K562 (cell line): Measurements from ENCODE around the gene STXBP6. TPM values are rescaled to one million over a fixed set of nuclear protein-coding genes. Genes with fewer than 3 reads are reported as not detected.

Source experiments
- ATAC-seq: fragments of 200-7000 bp; cut with Tn5 transposase; 3 replicates; pipeline ENCODE4 v1.9.1; 2020; ENCODE audit warnings: moderate library complexity
- BruUV-seq: library from RNA; stranded (reverse); fragments of 400-500 nt; replicated peaks from 2 replicates; lab custom pipeline; 2021; lab: Mats Ljungman, UMichigan
- CTCF ChIA-PET: fragments of 300-600 bp; formaldehyde crosslinking; extraction: SDS; loops from one replicate; lab custom pipeline; 2021; ENCODE audit warnings: low intra/inter-chr PET ratio; lab: Yijun Ruan, JAX
- POLR2A ChIA-PET: fragments of 300-600, 350-650 bp; sonication (Branson Sonifier 250); formaldehyde crosslinking; extraction: SDS; loops from one replicate; lab custom pipeline; 2021; ENCODE audit warnings: antibody characterized with exemption, inconsistent platforms; lab: Yijun Ruan, JAX
- DNase-seq, 4 experiments: peaks; one replicate each; pipeline versions ENCODE4 v3.0.0 to v3.0.0-alpha.2; 2011 to 2018; ENCODE audit warnings: low spot score in 3 of 4, mixed read lengths in 3 of 4; ENCODE audit errors: extremely low read depth in 1 of 4
- FAIRE-seq: peaks from 2 replicates; lab custom pipeline; 2011; peaks lifted over from hg19 to GRCh38; lab: Jason Lieb, UNC
- H2AFZ ChIP-seq: 2 replicates; pipeline ENCODE4 v1.6.0; 2011; ENCODE audit warnings: low read depth, low read length, control low read depth, inconsistent platforms
- H3K27ac ChIP-seq: fragments of 200-600 bp; 3 replicates; pipeline ENCODE4 v1.8.0; 2011; ENCODE audit warnings: low read depth, mild to moderate bottlenecking, control low read depth, inconsistent platforms, low read length, moderate library complexity, mixed read lengths; ENCODE audit errors: extremely low read depth
- H3K27me3 ChIP-seq, 2 experiments: fragments of 300-600 bp in 1 of 2; 2 replicates in 1 of 2; 3 replicates in 1 of 2; pipeline versions ENCODE4 v1.6.0 to v1.8.0; 2011; ENCODE audit warnings: inconsistent platforms in 2 of 2, low read length in 2 of 2, mild to moderate bottlenecking in 1 of 2, mixed read lengths in 1 of 2, moderate library complexity in 1 of 2; ENCODE audit not compliant: control insufficient read depth in 2 of 2, insufficient read depth in 2 of 2
- H3K36me3 ChIP-seq: fragments of 300-600 bp; 3 replicates; pipeline ENCODE4 v1.8.0; 2011; ENCODE audit warnings: mild to moderate bottlenecking, low read length, inconsistent platforms; ENCODE audit not compliant: control insufficient read depth, insufficient read depth
- H3K4me1 ChIP-seq, 2 experiments: fragments of 200-600 bp in 1 of 2; replicated peaks in 1 of 2; 2 replicates in 1 of 2; 3 replicates in 1 of 2; pipeline versions ENCODE4 v1.5.1 to v1.8.0; 2011; ENCODE audit warnings: inconsistent platforms in 2 of 2, low read length in 2 of 2, mild to moderate bottlenecking in 1 of 2, mixed read lengths in 1 of 2, moderate library complexity in 1 of 2; ENCODE audit not compliant: control insufficient read depth in 2 of 2, insufficient read depth in 2 of 2
- H3K4me2 ChIP-seq: 2 replicates; pipeline ENCODE4 v1.6.1; 2011; ENCODE audit warnings: low read length, control low read depth, inconsistent platforms, mixed read lengths; ENCODE audit not compliant: insufficient read depth
- H3K4me3 ChIP-seq: fragments of 200-600 bp; sonication (generic), shearing (Covaris generic); 2 replicates; pipeline ENCODE4 v1.5.1; 2016; ENCODE audit warnings: control low read depth, inconsistent platforms
- H3K79me2 ChIP-seq: fragments of 200-600 bp; 3 replicates; pipeline ENCODE4 v1.8.0; 2011; ENCODE audit warnings: low read length, inconsistent platforms; ENCODE audit not compliant: control insufficient read depth, insufficient read depth
- H3K9ac ChIP-seq, 2 experiments: 2 replicates each; pipeline versions ENCODE4 v1.6.0 to v1.6.1; 2011; ENCODE audit warnings: low read depth in 2 of 2, low read length in 2 of 2, control low read depth in 1 of 2, inconsistent platforms in 1 of 2, mild to moderate bottlenecking in 1 of 2, mixed read lengths in 1 of 2; ENCODE audit not compliant: insufficient read depth in 1 of 2
- H3K9me1 ChIP-seq: one replicate; pipeline ENCODE4 v1.6.0; 2011; ENCODE audit warnings: inconsistent platforms, mild to moderate bottlenecking, low read length, moderate library complexity; ENCODE audit not compliant: control insufficient read depth, insufficient read depth
- H3K9me3 ChIP-seq: replicated peaks from 2 replicates; pipeline ENCODE4 v1.5.1; 2011; ENCODE audit warnings: low read depth, low read length, inconsistent platforms; ENCODE audit not compliant: control insufficient read depth, insufficient read depth
- H4K20me1 ChIP-seq: replicated peaks from 2 replicates; pipeline ENCODE4 v1.6.1; 2011; ENCODE audit warnings: low read length, inconsistent platforms, mixed read lengths; ENCODE audit not compliant: control insufficient read depth, insufficient read depth
- ARNT ChIP-seq, 2 experiments: fragments of 450-650 bp; IDR thresholded peaks; 2 replicates each; pipeline ENCODE4 v1.6.1; 2016; ENCODE audit warnings: mild to moderate bottlenecking in 1 of 2
- BRF1 ChIP-seq: IDR thresholded peaks from 3 replicates; pipeline ENCODE4 v1.6.1; 2011; ENCODE audit warnings: borderline replicate concordance, mild to moderate bottlenecking; ENCODE audit not compliant: insufficient read length; ENCODE audit errors: extremely low read depth
- E2F5 ChIP-seq: sonication (generic); formaldehyde crosslinking; IDR thresholded peaks from 2 replicates; pipeline ENCODE4 v1.8.0; 2022; ENCODE audit warnings: mild to moderate bottlenecking, missing genetic modification reagents
- FOXP1 ChIP-seq: sonication (generic); formaldehyde crosslinking; IDR thresholded peaks from 2 replicates; pipeline ENCODE4 v1.8.0; 2022; ENCODE audit warnings: mild to moderate bottlenecking, missing genetic modification reagents
- HNRNPLL ChIP-seq: fragments of 200-400 bp; formaldehyde crosslinking; IDR thresholded peaks from 2 replicates; pipeline ENCODE4 v1.6.1; 2017; ENCODE audit warnings: low read length, low read depth, mild to moderate bottlenecking; ENCODE audit not compliant: poor library complexity, severe bottlenecking
- KDM4B ChIP-seq, 2 experiments: fragments of 450-650 bp in 1 of 2; sonication (generic) in 1 of 2; IDR thresholded peaks; 2 replicates each; pipeline ENCODE4 v1.6.1; 2016 to 2017; ENCODE audit warnings: borderline replicate concordance in 2 of 2, antibody characterized with exemption in 1 of 2, low read depth in 1 of 2, mild to moderate bottlenecking in 1 of 2
- MLLT1 ChIP-seq, 2 experiments: fragments of 450-650 bp; IDR thresholded peaks; 2 replicates each; pipeline ENCODE4 v1.6.1; 2016
- NCOA4 ChIP-seq: fragments of 450-650 bp; IDR thresholded peaks from 2 replicates; pipeline ENCODE4 v1.6.1; 2018; ENCODE audit warnings: mild to moderate bottlenecking; ENCODE audit not compliant: partially characterized antibody
- RBM22 ChIP-seq: fragments of 200-400 bp; formaldehyde crosslinking; IDR thresholded peaks from 2 replicates; pipeline ENCODE4 v1.6.1; 2018; ENCODE audit warnings: low read length, low read depth; ENCODE audit not compliant: poor library complexity, severe bottlenecking
- ZNF124 ChIP-seq: sonication (generic); formaldehyde crosslinking; IDR thresholded peaks from 2 replicates; pipeline ENCODE4 v1.8.1; 2022; ENCODE audit warnings: missing genetic modification reagents
- ZNF175 ChIP-seq: fragments of 200-800 bp; sonication (Bioruptor generic); IDR thresholded peaks from 2 replicates; pipeline ENCODE4 v1.6.1; 2016; ENCODE audit warnings: low read depth, mild to moderate bottlenecking, missing genetic modification characterization, missing compliant biosample characterization
- ZNF253 ChIP-seq: fragments of 250-450 bp; sonication (Bioruptor Pico); conservative IDR thresholded peaks from 2 replicates; pipeline ENCODE4 v1.6.1; 2021; ENCODE audit warnings: mild to moderate bottlenecking
- ZNF76 ChIP-seq: fragments of 250-450 bp; sonication (Bioruptor Pico); IDR thresholded peaks from 2 replicates; pipeline ENCODE4 v1.4.0; 2020; ENCODE audit warnings: mild to moderate bottlenecking, moderate library complexity, borderline replicate concordance
- WGBS: fragments of 100-300 bp; shearing (Covaris generic); methylation state at CpG from one replicate; pipeline ENCODE4 v1.1.6; 2016; ENCODE audit warnings: low coverage, mixed read lengths; ENCODE audit not compliant: insufficient coverage; ENCODE audit errors: missing lambda C conversion rate; 5-methylcytosine and 5-hydroxymethylcytosine counted together
- in situ Hi-C: fragments of 300-500 bp; cut with MboI; formaldehyde crosslinking; loops from 4 replicates; pipeline ENCODE4 v1.15.0; 2018; ENCODE audit warnings: inconsistent platforms, mixed read lengths
- intact Hi-C: fragments of 100-400 bp; cut with micrococcal nuclease; formaldehyde crosslinking; loops from 2 replicates; pipeline ENCODE4 v1.14.2; 2022
- polyA plus RNA-seq, 8 experiments: library from polyadenylated mRNA; depleted of rRNA in 4 of 8; stranded (reverse) in 5 of 8; unstranded in 3 of 8; fragments of >200 nt; fragmentation: Nextera tagmentation in 2 of 8; fragmentation: Illumina TruSeq in 1 of 8; extraction: Ambion mirVana in 2 of 8; extraction: Trizol in 1 of 8; gene quantifications; 2 replicates each; pipeline versions ENCODE4 v1.2.1 to v1.2.3, GENCODE V29; 2011 to 2014; ENCODE audit warnings: inconsistent platforms in 1 of 8, missing spikeins in 1 of 8
- total RNA-seq, 7 experiments: library from RNA; depleted of rRNA in 6 of 7; stranded (reverse); fragments of >200 nt in 6 of 7; fragmentation: Illumina TruSeq in 2 of 7; extraction: Trizol in 2 of 7; gene quantifications; 2 replicates each; pipeline versions ENCODE4 v1.2.1 to v1.2.3, GENCODE V29; 2011 to 2021; ENCODE audit warnings: low replicate concordance in 1 of 7

Gene STXBP6
- total and polyA plus RNA-seq, 9 of the 15 experiments (the other 6 are each of a cell fraction or from before 2014, with no cell fraction given) = 0.27 to 0.89 (median 0.59) TPM

- ATAC-seq (no peak), DNase-seq (no peak), FAIRE-seq (no peak)
- intact Hi-C loops = no loop called here
- CTCF ChIA-PET = no interaction called here
- H3K9me1 ChIP-seq = no peaks in the 10 kb centered on the region
- no peak overlapping the region for H2AFZ ChIP-seq
- H3K9me3 ChIP-seq = no peaks in the 10 kb centered on the region
- H3K4me3 ChIP-seq = no peak overlapping the region
- in situ Hi-C loops = no loop called here
- 8% methylated on average over 2 of the region's 2 CpGs for WGBS
- H3K27me3 ChIP-seq = no peaks in the 10 kb centered on the region
- no peaks in the 10 kb centered on the region for H3K36me3 ChIP-seq
- H3K79me2 ChIP-seq = no peaks in the 10 kb centered on the region
- no peak overlapping the region for H3K9ac ChIP-seq
- POLR2A ChIA-PET = no interaction called here
- TF ChIP-seq FOXP1 (CRISPR knock-in tag) (no peak), ARNT (IDR thresholded peaks at IDR 0.05) (no peak), RBM22 (no peak), ZNF175 (CRISPR knock-in tag) (no peak), ZNF253 (CRISPR knock-in tag) (no peak), MLLT1 (IDR thresholded peaks at IDR 0.05) (no peak), KDM4B (IDR thresholded peaks at IDR 0.05; ENCODE audit: borderline replicate concordance in 2 of 2, low read depth in 1 of 2) (no peak), ZNF124 (CRISPR knock-in tag) (no peak), NCOA4 (no peak), E2F5 (no peak), HNRNPLL (no peak), ZNF76 (CRISPR knock-in tag) (no peak), BRF1 (no peak)
- no peak overlapping the region for H3K27ac ChIP-seq
- H3K4me2 ChIP-seq = no peak overlapping the region
- no peaks in the 10 kb centered on the region for H3K4me1 ChIP-seq
- BruUV-seq = no TSS peak
- no peaks in the 10 kb centered on the region for H4K20me1 ChIP-seq
Measured at GRCh38 chr14:24944800-24945199, 105.1 kb downstream of the STXBP6 start.
